NCI-H69 (cell line): Measurements from ENCODE around the gene FFAR2.

ENCODE experiments used
- DNase-seq: peaks from one replicate; lab custom pipeline; 2025; lab: John Stamatoyannopoulos, UW

Gene FFAR2

GRCh38 chr19:35487656-35488182, 39.7 kb downstream of the FFAR2 start:
- DNase-seq: no peak

GRCh38 chr19:35488677-35489076, 40.6 kb downstream of the FFAR2 start:
- no peak for DNase-seq

- no peak for DNase-seq
Observed at GRCh38 chr19:35490364-35490763, 42.3 kb downstream of the FFAR2 start, which contains the start of gene KRTDAP. KRTDAP (minus strand) TSS chr19:35490464; CDS start chr19:35490442, 22 bp downstream.

- DNase-seq: no peak
Observed at GRCh38 chr19:35491836-35492360, 43.8 kb downstream of the FFAR2 start.

DNA sequence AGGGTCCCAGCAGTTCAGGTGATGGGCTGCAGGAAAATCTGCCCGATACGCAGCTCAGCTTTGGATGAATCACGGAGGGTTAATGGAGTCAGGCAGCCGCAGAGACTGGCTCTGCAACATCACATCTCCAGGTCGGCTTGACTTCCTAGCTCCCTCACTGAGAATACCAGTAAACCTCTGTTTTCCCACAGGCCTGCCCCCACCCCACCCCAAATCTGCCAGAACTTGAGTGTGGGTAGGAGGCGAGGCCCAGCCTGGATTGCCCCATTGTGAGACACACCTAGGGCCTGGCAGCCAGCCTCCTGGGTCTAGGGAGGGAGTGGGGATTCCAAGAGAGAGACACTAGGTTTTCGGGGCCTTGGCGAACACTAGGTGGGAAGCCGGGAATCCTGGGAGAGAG, 45.9 kb downstream of the FFAR2 start:
- no peak for DNase-seq

DNA sequence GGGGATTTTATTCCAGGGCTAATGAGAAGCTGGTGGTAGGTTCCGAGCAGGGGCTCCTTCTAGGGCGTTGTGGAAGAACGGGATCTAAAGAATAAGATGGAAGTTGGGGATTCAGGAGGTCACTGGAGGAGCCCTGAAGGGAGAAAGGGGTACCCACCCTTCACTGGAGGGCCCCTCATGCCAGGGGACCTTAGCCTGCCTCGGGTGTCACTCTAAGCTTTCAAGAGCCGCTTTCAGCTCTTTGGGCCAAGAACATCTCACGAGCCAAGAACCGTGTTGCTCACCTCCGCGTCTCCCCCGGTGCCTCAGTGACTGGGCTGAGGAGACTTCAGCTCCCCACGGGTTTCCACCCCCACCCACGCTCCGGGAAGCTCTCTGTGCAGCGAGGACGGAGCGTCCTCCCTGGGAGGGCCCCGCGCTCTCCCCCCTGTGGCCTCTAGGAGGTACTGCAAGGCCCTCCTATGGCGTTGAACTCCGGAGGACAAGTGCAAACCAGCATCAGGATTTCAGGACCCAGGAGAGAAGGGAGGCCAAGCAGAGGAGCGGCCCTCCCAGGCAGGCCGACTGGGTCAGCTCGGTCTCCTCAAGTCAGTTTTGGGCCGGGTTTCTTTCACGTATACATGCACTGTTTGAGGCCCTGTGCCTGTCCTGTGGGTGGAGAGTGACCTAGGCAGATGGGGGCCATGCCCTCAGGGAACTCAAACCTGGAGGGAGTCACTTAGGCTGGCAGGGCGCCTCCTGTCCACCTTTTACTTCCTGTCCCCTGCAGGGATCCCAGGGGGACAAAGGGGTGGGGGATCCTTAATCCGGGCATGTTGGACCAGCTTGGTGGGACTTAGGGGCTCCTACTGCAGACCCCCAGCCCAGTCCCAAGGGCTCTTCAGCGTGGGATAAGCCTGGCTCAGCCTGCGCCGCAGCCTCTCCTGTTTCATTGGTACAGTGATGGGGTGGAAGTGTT, 47.3 kb downstream of the FFAR2 start:
- peak; percentile 68 for DNase-seq

GRCh38 chr19:35497406-35497805, 49.3 kb downstream of the FFAR2 start:
- DNase-seq: no peak

- DNase-seq: no peak
Observed at GRCh38 chr19:35498220-35498619, 50.2 kb downstream of the FFAR2 start.

GRCh38 chr19:35498984-35499527, 51.0 kb downstream of the FFAR2 start:
- DNase-seq: no peak

DNA sequence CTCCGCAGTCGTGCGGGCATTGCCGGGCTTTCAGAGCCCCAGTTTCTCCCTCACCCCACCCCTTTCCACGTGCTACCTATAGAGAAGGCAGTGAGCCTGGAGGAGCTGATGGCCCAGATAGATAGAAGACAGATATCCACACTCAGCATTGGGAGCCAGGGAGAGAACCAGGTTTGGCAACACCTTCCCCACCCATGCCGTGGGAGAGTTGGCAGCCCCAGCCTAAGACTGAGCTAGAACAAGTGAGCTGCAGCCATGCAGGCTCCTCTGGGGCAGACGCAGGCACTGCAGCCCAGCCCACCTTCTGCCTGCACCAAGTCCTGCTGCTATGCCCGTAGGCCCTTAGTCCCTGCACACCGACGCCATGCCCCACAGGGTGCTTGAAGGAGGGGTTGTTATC, 52.6 kb downstream of the FFAR2 start:
- no peak for DNase-seq
